NT2/D1 (cell line): ENCODE measurements around the gene TBC1D16.

Source experiments
- SUZ12 ChIP-seq: IDR thresholded peaks from 2 replicates; pipeline ENCODE4 v1.6.1; 2011; ENCODE audit not compliant: insufficient read length, insufficient read depth; ENCODE audit errors: extremely low read depth
- YY1 ChIP-seq: IDR thresholded peaks from 2 replicates; pipeline ENCODE4 v1.6.1; 2011; ENCODE audit not compliant: insufficient read length, insufficient read depth

GRCh38 chr17:79966681-79967080 lies 69.0 kb downstream of the TBC1D16 start:
- TF ChIP-seq YY1: no peak
- TF ChIP-seq SUZ12: no peak
